ENCODE results near the gene PSD.
A peak's percentile ranks its signal among the peaks of the same experiment; 100 is the strongest.
"Not testable (repeated sequence)": the region's sequence is repeated elsewhere in the genome, so short reads cannot be mapped to it uniquely, and the experiment has no call there.

Gene PSD

DNA sequence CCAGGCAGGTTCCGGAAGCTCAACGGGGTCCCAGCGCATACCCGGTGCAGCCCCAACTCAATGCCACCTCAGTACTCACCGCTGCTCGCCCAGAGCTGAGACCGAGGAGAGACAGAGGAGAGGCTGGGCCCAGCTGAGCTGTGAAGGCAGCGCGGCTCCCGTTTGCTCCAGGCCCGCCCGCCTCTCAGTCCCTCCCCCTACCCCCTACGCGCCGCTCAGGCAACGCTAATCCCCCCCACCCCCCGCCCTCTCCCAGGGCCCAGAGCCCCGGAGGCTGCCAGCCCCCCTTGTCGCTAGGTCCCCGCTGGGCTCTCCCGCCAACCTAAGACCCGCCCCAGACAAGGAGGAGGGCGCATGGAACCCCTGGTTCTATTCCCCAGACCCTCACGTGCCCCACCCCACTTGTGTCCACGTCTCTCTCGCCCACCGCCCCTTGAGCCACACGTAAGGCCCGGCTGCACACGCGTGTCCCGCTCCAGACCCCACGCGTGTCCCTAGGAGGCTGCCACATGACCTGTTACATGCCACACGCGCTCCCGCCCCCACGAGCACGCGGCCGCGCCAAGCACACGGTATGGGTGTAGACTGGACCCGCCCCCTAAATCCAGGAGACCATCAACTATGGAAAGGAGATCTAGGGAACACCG is at the start of gene PSD:
Gene PSD, minus strand, starts transcription at position 164 of the 647 bp plus-strand sequence. CDS start 1,747 bp downstream, outside the sequence.
- peak; percentile 51 for DNase-seq

- DNase-seq, result no peak
Observed at GRCh38 chr10:102467971-102468438, 49.4 kb upstream of the PSD start.

DNA sequence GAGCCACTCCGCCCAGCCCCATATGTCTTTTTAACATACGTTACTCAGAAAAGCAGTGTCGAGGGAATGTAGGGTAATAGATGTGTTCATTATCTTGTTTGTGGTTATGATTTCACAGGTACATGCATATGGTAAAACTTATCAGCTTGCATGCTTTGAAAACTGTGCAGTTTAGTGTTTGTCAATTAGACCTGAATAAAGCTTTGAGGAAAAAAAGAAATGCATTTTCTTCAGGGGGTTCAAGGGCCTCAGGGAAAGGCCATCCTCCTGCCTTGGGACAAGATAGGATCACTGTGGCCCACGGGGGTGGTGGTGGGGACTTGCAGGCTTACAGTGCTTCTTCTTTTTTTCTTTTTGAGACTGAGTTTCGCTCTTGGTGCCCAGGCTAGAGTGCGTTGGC is 48.7 kb upstream of the PSD start:
- no peak for DNase-seq

DNA sequence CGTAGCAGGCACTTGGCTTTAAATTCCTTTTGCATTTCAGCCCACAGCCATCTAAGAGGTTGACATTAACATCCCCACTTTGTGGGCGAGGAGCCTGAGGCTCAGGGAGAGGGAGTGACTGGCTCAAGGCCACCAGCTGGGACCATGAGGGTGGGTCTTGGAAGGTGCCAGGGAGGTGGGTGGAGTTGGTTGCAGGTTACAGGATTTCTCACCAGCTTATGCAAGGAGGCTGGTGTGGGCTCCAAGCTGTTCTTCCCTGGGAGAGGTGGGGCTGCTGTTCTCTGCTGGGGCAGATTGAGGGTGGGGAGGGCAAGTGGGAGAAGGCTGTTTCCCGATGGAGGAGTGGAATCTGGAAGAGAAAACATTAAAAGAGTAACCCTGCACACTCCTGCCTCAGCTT is 46.9 kb upstream of the PSD start:
- no peak for DNase-seq

DNA sequence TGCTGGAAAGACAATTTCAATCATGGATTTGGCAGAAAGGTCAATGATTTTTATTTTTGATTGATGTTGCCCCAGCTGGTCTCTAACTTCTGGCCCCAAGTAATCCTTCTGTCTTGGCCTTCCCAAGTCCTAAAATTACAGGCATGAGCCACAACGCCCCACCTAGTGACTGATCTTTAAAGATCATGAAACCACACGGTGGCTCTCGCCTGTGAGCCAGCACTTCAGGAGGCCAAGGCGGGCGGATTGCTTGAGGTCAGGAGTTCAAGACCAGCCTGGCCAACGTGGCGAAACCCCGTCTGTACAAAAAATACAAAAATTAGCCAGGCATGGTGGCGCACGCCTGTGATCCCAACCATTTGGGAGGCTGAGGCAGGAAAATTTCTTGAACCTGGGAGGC is 45.4 kb upstream of the PSD start:
- DNase-seq, result no peak

DNA sequence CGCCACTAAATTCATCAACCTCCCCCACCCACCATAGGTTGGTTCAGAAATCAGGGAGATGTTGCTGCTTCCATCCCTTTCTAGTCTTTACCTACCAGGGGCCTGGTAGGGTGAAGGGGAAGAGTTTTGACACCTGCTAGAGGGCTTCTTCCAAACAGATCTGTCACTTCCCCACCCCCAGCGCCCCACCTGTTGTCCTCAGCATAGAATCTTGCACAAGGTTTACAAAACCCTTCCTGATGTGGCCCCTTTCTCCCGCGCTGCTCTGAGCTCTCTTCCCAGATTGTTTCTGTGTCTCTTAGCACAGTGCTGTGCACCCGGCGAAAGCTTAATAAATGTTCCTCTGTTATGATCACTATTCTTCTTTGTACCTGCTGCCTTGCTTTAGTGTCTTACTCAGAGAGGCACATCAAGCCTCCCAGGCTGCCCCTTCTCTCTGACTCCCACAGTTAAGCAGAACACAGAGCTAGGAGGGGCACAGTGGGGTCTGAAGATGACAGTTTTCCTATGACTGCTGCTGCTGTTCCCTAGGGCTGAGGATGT is 44.0 kb upstream of the PSD start:
- DNase-seq, result no peak

DNA sequence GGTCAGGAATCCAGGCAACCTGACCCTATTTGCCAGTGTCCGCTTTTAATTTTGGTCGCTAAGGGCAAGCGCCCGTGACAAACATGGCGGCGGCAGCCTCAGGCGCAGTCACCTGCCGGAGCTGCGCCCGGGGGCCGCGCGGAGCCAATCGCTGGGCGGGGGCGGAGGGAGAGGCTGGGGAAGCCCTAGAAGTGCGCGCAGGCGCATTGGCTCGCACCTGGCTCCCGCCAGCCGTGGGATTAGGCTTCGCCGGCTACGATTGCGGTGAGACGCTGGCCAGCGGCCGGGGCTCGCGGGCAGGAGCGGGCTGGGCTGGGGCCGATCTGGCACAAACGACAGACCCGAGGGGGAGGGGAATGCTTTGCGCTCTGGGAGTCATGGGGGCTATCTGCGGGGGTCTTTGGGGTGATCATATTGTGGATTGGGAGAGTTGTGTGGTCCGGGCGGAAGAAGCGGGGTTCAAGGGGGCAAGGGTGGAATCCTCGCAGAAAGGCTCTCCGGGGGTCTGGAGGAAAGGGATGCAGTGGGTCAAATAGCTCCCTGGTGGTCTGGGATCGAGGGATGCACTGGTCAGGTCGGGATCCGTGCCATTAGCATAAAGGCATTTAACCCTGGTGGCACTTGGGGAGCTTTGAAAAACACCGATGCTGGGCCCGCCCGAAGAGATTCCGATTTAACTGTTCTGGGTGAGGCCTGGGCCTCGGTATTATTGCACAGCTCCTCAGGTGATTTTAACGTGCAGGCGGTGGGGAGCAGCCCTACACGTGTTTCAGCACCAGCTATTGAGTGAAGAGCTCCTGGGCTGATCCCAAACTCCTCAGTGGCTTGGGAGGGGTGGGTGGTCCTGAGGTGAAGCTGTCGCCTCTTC is 42.8 kb upstream of the PSD start:
- peak; percentile 86 for DNase-seq

DNA sequence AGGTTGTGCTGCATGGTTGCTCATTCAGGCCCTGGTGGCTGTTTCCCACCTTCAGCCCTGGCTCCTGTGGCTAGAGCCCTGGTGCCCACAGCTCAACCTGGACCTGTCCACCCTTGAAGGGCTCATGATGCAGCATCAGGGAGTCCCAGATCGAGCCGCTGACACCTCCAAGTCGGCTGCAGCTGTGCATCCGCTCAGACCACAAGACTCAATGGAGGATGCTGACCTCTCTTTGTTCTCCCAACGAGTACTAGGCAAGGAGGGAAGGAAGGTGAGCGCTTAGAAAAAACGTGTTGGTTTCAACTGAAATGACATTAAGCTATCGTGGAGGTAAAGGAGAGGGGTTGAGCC is 42.2 kb upstream of the PSD start:
- no peak for DNase-seq

GRCh38 chr10:102458656-102459055 is 40.1 kb upstream of the PSD start:
- DNase-seq, result no peak

GRCh38 chr10:102457591-102458150 is 39.1 kb upstream of the PSD start:
- no peak for DNase-seq

DNA sequence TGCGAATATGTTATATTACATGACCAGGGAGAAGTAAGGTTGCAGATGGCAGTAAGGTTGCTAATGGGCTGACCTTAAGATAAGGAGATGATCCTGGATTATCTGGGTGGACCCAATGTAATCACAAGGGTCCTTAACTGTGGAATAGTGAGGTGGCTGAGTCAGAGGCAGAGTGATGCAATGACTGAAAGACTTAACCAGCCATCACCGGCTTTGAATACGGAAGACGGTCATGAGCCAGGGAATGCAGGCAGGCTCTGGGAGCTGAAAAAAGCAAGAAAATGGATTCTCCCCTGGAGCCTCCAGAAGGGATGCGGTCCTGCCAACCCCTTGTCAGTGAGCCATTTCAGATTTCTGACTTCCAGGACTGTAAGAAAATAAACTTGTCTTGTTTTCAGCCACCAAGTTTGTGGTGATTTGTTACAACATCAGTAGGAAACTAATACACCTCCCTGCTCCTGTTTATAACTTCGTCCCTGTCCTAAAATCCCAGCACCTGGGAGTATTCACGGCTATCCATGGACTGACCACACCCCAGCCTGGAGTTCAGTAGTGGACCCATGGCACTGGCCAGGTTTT is 37.4 kb upstream of the PSD start:
- no peak for DNase-seq

DNA sequence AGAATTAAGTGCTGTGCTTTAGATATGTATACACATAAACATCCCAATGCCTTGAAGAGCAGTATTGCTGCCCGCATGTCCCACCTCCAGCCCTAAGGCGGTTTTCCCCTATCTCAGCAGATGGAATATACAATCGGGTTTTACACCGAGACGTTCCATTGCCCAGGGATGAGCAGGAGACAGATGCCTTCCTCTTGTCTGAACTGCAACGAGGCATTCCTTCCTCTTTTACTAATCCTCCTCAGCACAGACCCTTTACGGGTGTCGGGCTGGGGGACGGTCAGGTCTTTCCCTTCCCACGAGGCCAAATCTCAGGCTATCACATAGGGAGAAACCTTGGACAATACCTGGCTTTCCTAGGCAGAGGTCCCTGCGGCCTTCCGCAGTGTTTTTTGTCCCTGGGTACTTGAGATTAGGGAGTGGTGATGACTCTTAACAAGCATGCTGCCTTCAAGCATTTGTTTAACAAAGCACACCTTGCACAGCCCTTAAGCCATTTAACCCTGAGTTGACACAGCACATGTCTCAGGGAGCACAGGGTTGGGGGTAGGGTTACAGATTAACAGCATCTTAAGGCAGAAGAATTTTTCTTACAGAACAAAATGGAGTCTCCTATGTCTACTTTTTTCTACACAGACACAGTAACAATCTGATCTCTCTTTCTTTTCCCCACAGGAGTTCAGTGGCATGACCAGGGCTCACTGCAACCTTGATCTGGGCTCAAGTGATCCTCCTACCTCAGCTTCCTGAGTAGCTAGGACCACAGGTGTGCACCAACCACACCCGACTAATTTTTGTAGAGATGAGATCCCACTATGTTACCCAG is 36.3 kb upstream of the PSD start:
- not testable (repeated sequence) for DNase-seq

DNA sequence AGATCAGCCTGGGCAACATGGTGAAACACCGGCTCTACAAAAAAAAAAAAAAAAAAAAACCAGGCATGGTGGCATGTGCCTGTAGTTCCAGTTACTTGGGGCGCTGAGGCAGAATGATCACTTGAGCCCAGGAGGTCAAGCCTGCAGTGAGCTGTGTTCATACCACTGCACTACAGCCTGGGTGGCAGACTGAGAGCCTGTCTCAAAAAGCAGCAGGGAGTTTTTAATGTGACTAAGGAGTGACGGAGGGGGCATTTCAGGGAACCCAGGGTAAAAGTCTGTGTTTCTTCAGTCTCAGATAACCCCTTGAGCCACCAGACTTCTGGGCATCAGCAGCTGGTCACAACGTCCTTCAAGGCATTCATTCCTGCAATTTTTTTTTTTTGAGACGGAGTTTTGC is 34.9 kb upstream of the PSD start:
- DNase-seq, result no peak

DNA sequence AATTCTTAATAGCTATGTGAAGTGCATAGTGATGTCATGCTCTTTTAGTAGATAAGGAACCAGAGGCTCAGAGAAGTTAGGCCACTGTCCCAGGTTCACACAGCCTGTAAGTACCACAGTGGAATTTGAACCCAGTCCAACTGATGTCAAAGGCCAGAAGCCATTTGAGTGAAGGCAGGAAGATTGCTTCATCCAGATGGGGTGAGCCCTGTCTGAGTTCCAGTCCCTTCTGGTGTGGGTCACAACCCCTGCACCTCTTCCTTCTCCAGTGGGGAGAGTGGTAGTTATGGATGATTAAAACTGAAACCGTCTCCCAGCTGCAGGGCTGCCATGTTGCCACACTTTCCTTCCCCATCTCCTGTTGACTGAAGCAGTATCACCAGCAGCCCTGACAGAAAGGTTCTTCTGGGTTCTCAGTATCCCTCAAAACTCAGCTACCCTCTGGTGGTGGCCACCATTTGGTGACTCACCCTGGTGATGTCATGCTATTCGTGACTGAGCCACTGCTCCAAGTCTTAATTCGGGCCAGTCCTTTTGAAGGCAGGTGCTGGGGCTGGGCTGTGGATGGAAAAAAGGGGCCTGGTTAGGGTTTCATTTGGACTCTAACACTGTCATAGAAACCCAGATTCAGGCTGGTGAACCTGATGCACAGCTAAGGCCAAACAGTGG is 34.2 kb upstream of the PSD start:
- no peak for DNase-seq

GRCh38 chr10:102451105-102451969 is 32.8 kb upstream of the PSD start, which contains the start of gene C10orf95:
Gene C10orf95, minus strand, starts transcription at chr10:102451543. Its CDS starts 450 bp downstream, at chr10:102451093.
- DNase-seq, result no peak

- DNase-seq, result peak; percentile 60
Observed at GRCh38 chr10:102450374-102451104, 32.0 kb upstream of the PSD start.

GRCh38 chr10:102450124-102450373 is 31.5 kb upstream of the PSD start:
- no peak for DNase-seq

DNA sequence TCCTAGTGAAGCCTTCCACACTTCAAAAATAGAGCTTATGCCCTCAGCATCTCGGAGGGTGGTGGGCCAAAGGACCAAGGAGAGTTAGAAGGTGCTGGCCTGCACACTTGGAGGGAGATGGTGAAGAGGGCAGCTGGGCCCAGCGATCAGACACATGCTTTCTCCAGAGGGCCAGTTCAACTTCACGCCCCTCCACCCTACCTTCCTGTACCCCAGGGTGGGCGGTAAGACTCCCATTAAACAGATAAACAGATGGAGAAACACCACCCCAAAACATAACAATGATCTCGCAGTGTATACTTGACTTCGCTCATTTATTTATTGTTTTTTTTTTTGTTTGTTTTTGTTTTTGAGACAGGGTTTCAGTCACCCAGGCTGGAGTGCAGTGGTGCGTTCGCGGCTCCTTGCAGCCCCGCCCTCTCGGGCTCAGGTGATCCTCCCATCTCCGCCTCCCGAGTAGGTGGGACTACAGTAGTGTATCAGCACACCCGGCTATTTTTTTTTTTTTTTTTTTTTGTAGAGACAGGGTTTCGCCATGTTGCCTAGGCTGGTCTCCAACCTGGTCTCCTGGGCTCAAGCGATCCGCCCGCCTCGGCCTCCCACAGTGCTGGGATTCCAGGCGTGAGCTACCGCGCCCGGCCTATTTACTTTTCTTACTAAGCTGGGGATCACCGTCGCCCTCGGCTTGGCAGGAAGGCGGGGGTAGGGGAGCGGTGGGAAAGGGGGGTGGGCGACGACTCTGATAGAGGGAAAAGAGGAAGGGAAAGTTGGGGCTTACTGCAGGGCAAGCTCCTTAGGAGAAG is 30.9 kb upstream of the PSD start:
- peak; percentile 63 for DNase-seq

- no peak for DNase-seq
Observed at GRCh38 chr10:102444851-102445250, 26.3 kb upstream of the PSD start.

Measured in NCI-H774 (cell line).